ENCODE data around the gene WDR64. TPM values are rescaled to one million over a fixed set of nuclear protein-coding genes. Genes with fewer than 3 reads are reported as not detected.
"Not testable (repeated sequence)": the region's sequence is repeated elsewhere in the genome, so short reads cannot be mapped to it uniquely, and the experiment has no call there.

WDR64 gene
- total RNA-seq, 2 donors from 2014 or later, result not detected

DNA sequence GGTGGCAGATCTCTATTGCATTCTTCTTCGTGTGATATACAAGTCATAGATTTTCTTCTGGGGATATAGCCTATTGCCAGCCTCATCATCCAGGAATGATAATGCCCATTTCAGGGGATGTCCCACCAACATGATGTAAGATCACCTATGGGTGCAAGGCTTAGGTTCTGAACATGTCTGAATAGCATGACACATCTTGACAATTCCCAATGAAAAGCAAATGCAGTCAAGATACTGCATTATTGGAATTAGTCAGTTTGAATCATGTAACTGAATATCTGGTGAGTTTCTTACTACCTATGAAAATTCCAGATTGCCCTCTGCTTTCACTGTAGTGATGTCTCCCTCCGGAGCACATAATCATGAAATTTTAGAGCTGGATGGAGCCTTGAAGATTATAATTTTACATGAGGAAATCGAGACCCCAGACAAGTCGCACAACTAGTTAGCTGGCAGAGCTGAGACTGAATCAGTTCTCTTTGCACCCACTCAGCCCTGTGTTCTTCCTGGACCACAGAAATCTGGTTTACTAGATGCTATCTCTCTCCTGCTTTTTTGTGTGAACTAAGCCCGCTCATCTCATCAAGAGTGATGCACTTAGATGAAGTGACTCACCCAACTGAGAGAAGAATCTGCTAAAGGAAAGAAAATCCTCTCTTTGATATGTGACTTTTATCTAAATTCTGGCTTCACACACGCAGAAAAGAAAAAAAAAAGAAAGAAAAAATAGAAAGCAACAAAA lies 65.0 kb downstream of the WDR64 start:
- intact Hi-C loops (cut with DNase I), result no loop called here
- ATAC-seq (no peak), DNase-seq (no peak)

DNA sequence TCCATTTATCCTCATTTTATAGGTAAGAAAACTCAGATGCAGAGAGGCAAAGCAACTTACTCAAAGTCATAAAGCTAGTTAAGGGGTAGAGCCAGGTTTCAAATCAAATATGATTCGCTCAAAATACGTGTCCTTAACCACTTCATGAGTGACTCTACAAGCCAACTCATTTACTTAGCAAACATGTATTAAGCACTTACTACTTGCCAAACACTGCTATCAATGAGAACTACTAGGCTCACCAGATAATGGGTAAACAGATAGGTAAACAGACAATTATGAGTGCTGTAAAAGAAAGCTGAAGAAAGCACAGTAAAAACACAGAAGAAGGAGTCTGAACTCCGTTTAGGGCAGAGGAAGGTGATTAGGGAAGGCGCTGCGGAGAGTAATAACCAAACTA lies 65.9 kb downstream of the WDR64 start:
- ATAC-seq (no peak), DNase-seq (no peak)
- intact Hi-C loops (cut with DNase I), result no loop called here

DNA sequence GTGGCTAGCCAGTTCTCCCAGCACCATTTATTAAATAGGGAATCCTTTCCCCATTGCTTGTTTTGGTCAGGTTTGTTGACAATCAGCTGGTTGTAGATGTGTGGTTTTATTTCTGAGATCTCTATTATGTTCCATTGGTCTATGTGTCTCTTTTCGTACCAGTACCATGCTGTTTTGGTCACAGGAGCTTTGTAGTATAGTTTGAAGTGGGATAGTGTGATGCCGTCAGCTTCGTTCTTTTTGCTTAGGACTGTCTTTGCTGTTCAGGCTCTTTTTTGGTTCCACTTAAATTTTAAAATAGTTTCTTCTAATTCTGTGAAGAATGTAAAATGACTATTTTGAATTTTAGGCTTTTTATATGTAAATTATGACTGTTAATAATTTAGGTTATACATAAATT lies 68.9 kb downstream of the WDR64 start:
- intact Hi-C loops (cut with DNase I), result no loop called here
- DNase-seq (no peak), ATAC-seq (no peak)

DNA sequence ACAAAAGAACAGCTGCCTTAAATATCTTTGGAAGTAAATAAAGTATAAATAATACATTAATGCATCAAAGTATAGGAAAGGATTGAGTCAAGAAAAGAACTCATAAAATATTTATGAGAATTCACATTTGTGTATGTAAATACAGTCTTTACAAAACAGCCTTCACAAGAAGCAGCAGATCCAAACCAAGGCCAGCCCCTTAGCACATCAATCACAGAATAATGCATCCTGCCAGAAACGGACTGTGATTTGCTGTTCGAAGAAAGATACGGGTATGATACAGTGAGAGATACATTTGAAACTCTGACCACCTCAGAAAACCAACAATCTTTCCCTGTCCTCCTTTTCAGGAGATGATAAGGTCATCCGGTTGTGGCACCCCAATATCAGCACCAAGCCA lies 70.9 kb downstream of the WDR64 start:
- intact Hi-C loops (cut with DNase I), result no loop called here
- ATAC-seq (no peak), DNase-seq (no peak)

DNA sequence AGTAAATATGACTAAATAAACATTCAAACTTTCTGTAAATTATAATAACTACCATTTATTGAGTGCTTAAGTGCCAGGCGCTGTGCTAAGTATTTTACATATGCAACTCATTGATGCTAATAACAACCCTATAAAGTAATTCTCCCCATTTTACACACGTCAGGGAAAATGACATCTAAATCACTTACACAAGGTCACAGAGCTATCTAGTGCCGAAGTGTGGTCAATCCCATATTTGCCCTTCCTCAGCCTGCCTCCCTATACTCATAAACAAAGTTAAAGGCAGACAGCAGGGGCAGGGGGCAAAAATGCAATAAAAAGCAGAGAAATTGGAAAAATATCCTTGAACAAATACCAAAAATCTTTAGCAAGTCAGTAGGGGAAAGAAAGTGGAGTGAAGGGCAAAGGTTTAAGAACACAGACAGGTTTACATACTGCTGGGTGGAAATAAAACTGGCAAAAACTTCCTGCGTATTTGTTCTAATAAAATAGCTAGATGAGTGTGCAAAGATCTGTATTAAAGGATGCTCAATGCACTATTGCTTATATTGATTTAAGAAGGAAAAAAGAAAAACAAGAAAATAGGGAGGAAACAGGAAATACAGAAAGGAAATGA lies 72.8 kb downstream of the WDR64 start:
- no peak for ATAC-seq
- intact Hi-C loops (cut with DNase I), result no loop called here
- no peak for DNase-seq

DNA sequence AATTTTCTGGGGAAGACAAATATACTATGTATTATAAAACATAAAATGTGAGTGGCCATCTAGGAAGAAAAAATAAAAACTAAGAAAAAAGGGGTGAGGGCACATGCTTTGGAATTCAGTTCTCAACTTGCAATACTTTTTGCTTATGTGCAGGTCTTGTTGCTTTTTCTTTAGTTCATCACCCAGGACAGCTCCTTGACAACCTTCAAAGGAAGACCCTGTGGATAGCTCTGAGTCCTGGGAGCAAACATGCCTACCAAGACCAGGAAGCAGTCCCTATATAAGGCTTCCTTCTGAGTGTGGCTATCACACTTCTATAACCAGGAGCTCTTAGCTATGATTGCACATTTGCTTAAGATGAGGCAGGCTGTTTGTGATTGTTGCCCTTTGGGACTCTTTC lies 78.0 kb downstream of the WDR64 start:
- intact Hi-C loops (cut with DNase I), result no loop called here
- DNase-seq, result no peak
- ATAC-seq, result no peak

DNA sequence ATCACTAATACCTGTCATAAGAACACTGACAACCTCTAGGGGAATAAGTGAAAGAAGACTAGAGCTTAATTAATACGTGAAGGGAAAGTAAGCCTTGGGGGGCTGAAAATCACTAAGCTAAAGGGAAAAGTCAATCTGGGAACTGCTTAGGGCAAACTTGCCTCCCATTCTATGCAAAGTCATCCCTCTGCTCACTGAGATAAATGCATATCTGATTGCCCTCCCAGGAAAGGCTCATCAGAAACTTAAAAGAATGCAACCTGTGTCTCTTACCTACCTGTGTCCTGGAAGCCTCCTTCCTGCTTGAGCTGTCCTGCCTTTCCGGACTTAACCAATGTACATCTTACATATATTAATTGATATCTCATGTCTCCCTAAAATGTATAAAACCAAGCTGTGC lies 81.8 kb downstream of the WDR64 start:
- DNase-seq (no peak), ATAC-seq (no peak)
- intact Hi-C loops (cut with DNase I), result no loop called here

DNA sequence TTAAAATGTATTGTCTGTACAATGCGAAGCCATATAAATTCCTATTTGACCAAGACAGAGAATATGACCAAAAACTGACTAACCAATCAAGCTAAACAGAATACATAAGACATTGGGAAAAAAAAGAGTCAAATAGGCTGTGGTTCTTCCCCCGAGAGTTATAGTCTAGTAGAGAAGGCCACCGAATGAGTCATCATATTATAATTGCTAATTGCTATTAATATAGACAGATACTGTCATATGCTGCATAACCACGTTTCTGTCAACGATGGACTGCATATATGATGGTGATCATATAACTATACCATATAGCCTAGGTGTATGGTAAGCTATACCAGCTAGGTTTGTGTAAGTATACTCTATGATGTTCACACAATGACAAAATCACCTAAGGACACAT lies 82.5 kb downstream of the WDR64 start:
- intact Hi-C loops (cut with DNase I), result no loop called here
- DNase-seq (no peak), ATAC-seq (no peak)

DNA sequence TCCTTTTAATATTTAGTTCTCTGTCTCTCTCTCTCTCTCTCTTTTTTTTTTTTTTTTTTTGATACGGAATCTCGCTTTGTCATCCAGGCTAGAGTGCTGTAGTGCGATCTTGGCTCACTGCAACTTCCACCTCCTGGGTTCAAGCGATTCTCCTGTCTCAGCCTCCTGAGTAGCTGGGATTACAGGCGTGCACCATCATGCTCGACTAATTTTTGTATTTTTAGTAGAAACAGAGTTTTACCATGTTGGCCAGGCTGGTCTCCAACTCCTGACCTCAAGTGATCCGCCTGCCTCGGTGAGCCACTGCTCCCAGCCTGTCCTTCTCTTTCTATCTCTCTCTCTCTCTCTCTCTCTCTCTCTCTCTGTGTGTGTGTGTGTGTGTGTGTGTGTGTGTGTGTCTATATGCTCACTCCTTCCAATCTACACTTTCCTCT lies 83.4 kb downstream of the WDR64 start:
- DNase-seq; ATAC-seq; intact Hi-C loops (cut with DNase I): not testable (repeated sequence)

DNA sequence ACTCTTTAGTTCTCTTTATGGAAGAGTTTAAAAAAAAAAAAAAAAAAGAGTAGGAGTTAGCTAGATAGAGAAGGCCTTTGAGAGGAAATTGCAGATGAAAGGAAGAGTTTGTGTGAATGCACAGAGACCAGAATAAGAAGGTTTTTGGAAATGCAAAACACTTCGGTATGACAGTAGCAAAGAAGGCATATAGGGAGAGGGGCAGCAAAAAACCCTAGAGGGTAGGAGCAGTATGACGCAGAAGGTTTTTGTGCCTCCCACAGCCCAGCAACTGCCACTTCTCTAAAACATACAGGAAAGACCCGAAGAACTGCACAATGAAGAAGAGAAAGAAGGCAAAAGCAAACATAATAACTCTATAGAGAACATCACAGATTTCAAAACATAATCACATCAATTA lies 84.3 kb downstream of the WDR64 start:
- DNase-seq (no peak), ATAC-seq (no peak)
- intact Hi-C loops (cut with DNase I), result no loop called here

DNA sequence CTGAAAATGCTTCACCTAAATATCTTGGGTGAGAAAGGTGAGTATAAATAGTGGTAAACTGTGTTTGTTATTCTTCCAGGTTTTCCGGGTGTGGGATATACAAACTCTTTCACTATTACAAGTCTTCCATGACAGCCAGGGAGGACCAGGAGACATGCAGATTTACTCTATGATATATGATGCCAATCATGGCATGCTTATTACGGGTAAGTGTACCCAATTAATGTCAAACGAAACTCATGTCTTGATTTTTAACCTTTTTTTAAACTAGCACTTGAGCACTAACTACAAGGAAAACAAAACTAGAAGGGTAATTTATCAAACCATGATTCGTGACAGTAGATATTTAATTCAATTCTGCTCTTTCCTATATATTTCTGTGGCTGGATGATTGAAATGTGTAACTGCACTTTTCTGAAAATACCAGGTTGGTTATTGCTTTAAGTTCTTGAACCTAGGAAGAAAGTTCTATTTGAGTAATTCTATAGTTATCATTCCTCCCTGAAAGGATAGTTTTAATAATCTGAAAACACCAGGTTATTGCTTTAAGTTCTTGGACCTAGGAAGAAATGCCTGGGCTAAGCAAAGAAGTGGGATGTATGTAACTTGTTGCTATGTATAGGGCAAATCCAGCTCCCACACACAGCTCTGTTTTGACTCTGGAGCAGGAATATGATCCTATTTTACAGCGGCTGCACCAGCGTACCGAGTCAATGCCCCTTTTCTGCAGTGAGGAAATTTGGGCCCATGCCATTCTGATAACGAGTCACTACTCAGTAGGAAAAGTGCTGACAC lies 86.4 kb downstream of the WDR64 start:
- DNase-seq, result no peak
- ATAC-seq, result no peak
- intact Hi-C loops (cut with DNase I), result no loop called here

DNA sequence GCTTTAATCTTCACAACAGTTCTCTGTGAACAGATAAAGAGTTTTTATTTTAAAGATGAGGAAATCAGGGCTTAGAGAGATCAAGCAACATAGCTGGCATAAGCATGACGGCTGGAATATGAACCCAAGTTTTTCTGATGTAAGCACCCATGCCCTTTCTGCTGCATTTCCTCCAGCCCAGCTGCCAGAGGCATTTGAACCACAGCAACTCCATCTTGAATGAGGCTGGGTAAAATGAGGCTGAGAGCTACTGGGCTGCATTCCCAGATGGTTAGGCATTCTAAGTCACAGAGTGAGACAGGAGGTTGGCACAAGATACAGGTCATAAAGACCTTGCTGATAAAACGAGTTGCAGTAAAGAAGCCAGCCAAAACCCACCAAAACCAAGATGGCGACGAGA lies 90.0 kb downstream of the WDR64 start:
- ATAC-seq (no peak), DNase-seq (no peak)
- intact Hi-C loops (cut with DNase I), result no loop called here

DNA sequence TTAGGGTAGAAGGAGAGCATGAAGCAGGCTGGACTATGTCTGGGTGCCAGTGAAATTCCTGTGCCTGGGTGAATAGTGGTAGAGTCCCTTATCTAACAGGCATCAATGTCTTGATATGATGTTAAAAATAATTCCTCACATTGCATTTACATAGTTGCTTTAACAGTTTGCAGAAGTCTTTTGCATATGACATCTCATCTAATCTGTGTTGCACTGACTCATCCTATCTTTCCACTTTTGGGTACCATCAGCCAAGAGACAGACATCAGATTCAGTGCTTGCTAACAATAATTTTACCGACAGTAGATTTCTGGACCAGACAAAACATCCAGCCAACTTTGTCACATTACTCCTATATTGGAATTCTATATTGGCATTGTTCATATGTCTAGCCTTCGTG lies 92.5 kb downstream of the WDR64 start:
- ATAC-seq, result no peak
- no peak for DNase-seq
- intact Hi-C loops (cut with DNase I), result no loop called here

DNA sequence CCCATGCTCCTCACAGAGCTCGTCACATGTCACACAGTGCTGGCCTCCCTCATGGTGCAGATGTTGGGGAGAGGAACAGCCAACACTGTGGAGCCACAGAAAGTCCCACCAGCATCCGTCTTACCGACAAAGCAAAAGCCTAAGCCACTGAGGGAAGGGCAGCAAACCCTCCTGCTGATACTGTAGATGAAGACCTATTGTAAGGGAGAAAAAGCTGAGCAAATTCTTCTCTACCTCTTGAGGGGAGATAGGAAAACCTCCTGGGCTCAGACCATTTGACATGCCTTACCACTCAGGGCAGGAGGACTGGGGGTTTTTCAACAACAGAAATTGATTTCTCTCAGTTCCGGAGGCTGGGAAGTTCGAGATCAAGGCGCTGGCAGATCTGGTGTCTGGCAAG lies 95.9 kb downstream of the WDR64 start:
- DNase-seq, result no peak
- intact Hi-C loops (cut with DNase I), result no loop called here
- no peak for ATAC-seq

DNA sequence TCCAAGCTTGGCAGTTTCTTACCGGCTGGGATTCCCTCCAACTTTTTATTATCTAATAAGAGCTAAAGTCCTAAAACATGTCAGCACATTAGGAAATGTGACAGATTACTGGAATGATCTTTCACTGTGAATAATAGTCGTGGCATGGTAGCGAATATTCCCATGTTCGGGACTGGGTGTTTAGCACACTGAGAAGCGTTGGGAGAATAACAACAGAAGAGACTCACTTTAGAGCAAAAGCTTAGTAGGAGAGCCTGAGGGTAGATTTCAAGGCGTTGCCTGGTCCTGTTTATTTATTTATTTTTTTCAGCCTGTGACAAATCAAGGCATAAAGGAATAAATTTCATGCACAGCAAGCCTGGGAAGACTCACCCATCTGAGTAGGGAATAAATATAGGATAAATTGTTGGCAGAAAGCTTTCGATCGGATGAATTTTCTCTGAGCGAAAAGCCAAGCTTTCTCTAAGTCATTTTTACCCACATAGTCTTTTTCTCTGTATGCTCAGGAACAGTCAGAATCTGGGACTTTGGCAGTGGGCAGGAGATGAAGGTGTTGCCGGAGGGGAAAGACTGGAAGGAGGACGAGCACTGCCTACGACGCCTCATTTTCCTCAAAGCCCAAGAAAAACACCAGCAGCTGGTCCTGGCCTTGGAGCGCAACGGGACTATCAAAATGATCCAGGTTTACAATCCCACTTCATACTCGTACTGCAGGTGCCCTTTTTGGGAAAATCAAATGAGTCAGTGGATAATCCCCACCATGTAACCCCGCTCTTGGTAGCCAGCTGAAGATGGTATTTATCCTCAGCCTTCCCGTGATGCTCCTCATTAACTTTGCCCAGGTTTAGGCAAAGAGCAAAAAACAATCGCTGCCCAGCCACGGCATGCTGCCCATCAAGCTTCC lies 97.2 kb downstream of the WDR64 start:
- DNase-seq, result no peak
- peak in 1 of 2 donors; percentile 23 for ATAC-seq
- intact Hi-C loops (cut with DNase I), result no loop called here

DNA sequence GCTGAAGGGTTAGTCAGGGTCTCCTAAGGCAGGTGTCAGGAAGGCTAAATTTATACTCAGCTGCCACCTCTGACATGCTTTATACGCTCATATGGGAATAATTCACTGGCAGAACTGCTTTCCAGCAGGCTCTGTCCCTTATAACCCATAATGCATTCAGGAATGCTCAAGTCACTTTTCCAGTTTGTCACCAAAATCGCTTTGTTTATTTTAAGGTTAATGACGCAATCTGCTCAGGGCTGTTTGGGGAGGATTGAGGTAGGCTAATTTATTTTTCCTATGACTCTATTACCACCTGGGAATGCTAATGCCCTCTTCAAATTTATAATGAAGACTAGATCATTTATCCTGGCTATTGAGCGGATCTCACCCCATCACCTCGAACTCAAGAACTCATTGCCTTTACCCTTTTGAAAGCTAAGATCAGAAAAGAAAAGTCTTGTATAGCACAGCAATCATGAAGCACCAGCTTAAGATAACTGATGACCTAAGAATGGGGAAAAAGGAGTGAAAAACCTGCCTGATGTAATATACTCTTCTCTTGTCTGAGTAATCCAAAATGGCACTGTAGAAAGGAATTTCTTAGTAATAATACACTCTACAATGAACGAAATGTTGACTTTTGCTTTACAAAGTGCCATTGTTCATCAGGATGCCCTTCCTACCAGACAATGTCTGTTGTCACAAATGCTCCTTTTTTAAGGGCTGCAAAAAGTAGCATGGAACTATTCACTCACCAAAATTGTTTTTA lies 98.0 kb downstream of the WDR64 start:
- DNase-seq (no peak), ATAC-seq (no peak)
- intact Hi-C loops (cut with DNase I), result no loop called here

DNA sequence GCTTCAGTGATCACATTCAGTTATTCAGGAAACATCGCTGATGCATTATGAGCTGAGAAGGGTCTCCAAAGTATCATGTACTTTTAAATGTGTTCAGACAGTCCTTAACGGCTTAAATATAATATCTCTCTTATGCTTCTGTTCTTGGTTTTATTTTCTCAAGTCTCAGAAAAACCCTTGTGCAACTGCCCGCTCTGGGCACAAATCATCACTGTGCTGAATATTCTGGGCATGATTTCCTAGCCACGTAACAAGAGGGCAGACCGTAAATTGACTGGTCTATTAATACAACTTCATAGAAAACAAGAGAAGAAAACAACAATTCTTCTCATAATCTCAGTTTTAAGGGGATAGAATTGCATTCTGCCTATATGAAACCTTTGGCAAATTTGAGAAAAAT lies 99.4 kb downstream of the WDR64 start:
- no peak for ATAC-seq
- DNase-seq, result no peak
- intact Hi-C loops (cut with DNase I), result no loop called here

DNA sequence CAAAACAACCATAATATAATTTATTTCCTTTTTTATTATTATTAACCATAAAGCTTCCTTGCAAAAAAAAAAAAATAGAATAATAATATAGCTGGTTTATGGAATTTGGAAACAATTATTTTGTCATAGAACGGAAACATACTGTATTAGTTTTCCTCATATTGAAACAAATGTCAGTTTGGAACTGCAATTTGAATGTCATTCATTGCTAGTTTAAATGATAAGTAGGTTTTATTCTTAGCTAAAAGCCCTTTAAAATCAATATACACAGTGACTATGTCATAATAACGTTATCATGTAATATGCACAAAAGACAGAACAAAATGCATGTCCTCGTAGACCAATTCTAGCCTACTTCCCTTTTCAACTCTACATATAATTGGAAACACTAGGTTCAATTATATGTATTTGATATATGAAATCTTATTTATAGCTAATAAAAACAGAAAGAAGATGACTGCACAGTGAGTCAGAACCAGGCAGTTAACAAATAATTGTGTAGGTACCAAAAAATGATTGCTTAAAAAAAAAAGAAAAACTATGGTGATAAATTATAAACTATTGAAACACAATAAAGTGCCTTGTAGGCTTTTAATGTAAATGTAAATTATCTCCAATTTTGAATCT lies 110.7 kb downstream of the WDR64 start:
- DNase-seq (no peak), ATAC-seq (no peak)
- intact Hi-C loops (cut with DNase I), result no loop called here

Measured in left cardiac atrium (tissue), 4 donors.